ENCODE data around the gene RIMS3.
A peak's percentile ranks its signal among the peaks of the same experiment; 100 is the strongest.

DNA sequence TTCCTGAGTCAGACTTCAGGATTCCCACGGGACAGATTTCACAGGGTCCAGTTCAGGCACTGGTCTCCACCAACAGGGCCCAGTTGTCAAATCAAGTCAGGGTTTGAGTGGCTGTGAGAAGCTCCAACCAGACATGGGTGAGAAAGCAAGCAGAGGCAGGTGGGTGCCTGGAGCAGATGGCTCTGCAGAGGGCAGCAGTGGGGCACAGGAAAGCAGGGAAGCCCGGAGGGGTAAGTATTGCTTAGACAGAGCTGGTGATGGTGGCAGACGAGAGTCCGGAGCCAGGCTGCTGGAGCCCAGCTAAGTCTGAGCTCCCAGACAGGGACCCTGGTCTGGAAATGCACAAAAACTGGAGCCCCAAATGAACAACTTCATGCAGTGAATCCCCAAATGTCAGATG, 40.4 kb downstream of the RIMS3 start:
- TF ChIP-seq, protein P1, sequence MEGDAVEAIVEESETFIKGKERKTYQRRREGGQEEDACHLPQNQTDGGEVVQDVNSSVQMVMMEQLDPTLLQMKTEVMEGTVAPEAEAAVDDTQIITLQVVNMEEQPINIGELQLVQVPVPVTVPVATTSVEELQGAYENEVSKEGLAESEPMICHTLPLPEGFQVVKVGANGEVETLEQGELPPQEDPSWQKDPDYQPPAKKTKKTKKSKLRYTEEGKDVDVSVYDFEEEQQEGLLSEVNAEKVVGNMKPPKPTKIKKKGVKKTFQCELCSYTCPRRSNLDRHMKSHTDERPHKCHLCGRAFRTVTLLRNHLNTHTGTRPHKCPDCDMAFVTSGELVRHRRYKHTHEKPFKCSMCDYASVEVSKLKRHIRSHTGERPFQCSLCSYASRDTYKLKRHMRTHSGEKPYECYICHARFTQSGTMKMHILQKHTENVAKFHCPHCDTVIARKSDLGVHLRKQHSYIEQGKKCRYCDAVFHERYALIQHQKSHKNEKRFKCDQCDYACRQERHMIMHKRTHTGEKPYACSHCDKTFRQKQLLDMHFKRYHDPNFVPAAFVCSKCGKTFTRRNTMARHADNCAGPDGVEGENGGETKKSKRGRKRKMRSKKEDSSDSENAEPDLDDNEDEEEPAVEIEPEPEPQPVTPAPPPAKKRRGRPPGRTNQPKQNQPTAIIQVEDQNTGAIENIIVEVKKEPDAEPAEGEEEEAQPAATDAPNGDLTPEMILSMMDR (optimal IDR thresholded peaks at IDR 0.05 in 1 of 3, IDR thresholded peaks at IDR 0.05 in 1 of 3, conservative IDR thresholded peaks at IDR 0.05 in 1 of 3; ENCODE audit: extremely low read depth in 1 of 3, insufficient read depth in 2 of 3, low read length in 3 of 3), result peak; percentile 57 to 80 (median 75)
- no peak for TF ChIP-seq EZH2 (IDR thresholded peaks at IDR 0.05; ENCODE audit: low read length)

Measured in keratinocyte (primary cell).